ENCODE results near the gene OR4X2.
"Not testable (repeated sequence)": the region's sequence is repeated elsewhere in the genome, so short reads cannot be mapped to it uniquely, and the experiment has no call there.

Gene OR4X2, protein sequence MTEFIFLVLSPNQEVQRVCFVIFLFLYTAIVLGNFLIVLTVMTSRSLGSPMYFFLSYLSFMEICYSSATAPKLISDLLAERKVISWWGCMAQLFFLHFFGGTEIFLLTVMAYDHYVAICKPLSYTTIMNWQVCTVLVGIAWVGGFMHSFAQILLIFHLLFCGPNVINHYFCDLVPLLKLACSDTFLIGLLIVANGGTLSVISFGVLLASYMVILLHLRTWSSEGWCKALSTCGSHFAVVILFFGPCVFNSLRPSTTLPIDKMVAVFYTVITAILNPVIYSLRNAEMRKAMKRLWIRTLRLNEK

DNA sequence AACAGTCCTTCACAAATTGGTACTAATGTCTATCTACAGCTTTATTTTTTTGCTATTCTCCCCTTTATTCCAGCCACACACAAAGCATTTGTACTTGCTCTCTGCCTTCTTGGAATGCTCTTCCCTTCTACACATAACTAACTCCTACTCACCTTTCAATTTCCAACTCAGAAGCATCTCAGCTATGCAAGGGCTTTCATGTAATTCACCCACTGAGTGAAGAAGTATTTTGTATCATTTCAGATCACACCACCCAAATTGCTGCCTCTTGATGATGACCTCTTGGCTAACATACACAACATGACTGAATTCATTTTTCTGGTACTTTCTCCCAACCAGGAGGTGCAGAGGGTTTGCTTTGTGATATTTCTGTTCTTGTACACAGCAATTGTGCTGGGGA is at the start of gene OR4X2:
OR4X2 (plus strand) TSS at position 301 of the 400 bp plus-strand sequence; CDS start at position 301, 0 bp downstream.
- no peak for DNase-seq

GRCh38 chr11:48207881-48208280 is 37.0 kb upstream of the OR4X2 start:
- DNase-seq: no peak

DNA sequence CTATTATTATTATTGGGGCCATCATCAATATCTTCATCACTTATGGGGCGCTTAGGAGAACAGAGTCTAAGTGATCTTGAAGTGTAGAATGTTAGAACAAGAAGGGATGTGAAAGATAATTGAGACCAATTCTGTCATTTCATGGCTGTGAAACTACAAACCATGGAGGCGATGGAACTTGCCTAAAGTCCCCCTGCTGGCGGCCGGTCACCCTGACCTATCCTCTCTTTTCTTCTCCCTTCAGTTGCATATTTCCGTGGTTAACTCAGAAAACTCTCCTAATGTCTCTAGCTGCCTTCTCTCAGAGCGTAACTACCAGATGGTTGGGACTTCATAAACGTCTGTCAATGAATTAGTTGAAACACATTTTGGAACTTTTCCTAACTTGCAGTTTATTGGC is 34.9 kb upstream of the OR4X2 start:
- DNase-seq: no peak

DNA sequence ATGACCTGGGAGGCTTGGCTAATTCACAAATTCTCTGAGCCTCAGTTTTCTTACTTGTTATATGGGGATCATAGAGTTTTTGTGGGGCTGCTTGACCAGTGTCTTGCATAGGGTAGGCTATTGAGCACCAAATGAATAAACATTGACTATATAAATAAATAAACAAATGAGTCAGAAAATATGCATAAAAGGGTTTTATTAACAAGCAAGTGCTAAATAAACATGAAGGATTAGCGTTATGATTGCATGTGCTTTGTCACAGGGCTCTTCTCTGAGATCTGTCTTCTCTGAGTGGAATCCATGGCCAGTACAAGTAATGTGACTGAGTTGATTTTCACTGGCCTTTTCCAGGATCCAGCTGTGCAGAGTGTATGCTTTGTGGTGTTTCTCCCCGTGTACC is 28.4 kb upstream of the OR4X2 start, which contains the start of gene OR4B1:
OR4B1 (plus strand) TSS at position 301 of the 400 bp plus-strand sequence; CDS start at position 301, 0 bp downstream.
- DNase-seq: no peak

- no peak for DNase-seq
These were observed 16.1 kb upstream of the OR4X2 start for GRCh38 chr11:48228761-48229160.

- not testable (repeated sequence) for DNase-seq
These were observed 14.8 kb upstream of the OR4X2 start for GRCh38 chr11:48230057-48230456.

DNA sequence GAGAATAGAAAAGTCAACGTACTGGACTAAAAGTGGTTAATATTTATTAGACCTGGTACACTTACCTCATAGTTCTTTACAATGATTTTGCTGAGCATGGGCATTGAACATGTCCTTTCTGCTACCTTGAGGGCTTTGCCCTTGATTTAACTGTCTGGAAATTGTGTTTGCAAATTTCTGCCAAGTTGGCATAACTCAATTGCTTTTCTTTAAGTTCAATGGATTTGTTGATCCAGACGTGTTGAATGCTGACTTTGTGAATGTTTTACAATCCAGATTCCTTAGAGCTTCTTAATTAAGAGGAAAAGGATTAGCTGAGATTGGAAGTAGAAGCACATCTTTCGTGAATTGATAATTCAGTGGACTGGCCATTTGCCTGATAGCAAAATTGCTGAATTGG is 7.2 kb upstream of the OR4X2 start:
- DNase-seq: no peak

- no peak for DNase-seq
These were observed 2.4 kb upstream of the OR4X2 start for GRCh38 chr11:48242501-48242900.

- no peak for DNase-seq
These were observed 4.0 kb downstream of the OR4X2 start for GRCh38 chr11:48248902-48249301.

DNA sequence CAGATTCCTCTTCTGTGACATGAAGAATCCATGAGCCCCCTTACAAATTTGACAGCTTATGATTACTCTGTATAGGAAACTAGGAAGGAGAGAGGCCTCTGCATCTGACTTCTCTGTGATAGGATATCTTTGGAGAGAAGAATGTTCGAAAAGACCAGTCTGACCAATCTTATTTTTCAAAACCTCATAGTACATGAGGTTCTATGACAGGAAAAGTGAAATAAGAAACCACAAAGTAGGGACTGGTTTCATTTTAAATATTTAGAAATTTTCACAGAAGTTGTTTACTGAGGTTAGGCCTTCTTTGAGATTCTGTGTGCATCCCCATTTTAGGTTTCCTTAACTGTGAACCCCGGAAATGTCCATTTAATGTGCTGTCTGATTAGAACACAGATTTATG is 16.7 kb downstream of the OR4X2 start:
- DNase-seq: no peak

DNA sequence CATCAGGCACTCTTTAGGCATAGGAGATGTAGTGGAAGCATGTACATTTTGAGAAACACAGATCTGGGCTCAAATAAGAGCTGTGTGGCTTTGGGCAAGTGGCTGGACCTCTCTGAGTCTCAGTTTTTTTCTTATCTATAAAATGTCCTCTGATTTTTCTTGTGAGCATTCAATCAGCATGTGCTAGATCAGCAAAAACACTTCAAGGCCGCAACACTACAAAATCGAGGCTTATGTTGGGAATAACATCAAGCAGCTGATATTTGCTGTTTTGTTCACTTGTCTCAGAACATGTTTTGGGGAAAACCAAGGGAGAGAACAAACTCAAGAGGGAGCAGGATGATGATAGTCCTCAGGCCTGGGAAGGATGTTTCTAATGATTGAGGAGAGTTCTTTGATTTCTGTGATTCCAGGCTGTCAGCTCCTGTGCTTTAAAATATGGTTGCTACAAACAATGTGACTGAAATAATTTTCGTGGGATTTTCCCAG is 18.6 kb downstream of the OR4X2 start, which contains the start of gene OR4X1:
OR4X1 (plus strand) TSS at position 439 of the 489 bp plus-strand sequence; CDS start at position 439, 0 bp downstream.
- DNase-seq: no peak

DNA sequence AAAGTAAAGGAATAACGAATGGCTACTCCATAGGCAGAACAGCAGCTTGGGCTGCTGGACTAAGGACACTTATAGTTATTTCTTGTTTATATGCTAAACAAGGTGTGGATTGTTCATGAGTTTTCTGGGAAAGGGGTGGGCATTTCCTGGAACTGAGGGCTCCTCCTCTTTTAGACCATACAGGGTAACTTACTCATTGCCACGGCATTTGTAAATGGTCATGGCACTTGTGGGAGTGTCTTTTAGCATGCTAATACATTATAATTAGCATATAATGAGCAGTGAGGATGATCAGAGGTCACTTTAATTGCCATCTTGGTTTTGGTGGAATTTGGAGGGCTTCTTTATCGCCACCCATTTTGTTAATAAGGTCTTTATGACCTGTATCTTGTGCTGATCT is 25.7 kb downstream of the OR4X2 start:
- no peak for DNase-seq

DNA sequence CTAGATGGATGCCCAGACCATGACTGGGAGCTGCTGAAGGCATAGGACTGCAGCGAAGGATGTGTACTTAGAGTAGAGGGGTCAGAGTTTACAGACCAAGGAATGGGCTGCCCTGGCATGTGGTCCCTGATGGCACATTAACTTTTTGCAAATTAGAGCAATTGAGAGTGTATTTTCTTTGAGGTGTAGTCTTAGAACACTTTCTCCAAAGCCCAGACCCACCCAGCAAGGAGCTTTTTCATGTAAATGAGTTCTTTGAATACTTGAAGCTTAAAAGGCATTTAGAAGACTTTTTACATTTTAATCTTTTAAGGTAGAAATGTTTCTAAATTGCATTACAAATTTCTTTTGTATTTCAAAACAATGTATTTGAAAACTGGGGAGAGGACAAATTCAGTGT is 27.7 kb downstream of the OR4X2 start:
- DNase-seq: no peak
